ENCODE results near the gene CCDC188.

Gene CCDC188

DNA sequence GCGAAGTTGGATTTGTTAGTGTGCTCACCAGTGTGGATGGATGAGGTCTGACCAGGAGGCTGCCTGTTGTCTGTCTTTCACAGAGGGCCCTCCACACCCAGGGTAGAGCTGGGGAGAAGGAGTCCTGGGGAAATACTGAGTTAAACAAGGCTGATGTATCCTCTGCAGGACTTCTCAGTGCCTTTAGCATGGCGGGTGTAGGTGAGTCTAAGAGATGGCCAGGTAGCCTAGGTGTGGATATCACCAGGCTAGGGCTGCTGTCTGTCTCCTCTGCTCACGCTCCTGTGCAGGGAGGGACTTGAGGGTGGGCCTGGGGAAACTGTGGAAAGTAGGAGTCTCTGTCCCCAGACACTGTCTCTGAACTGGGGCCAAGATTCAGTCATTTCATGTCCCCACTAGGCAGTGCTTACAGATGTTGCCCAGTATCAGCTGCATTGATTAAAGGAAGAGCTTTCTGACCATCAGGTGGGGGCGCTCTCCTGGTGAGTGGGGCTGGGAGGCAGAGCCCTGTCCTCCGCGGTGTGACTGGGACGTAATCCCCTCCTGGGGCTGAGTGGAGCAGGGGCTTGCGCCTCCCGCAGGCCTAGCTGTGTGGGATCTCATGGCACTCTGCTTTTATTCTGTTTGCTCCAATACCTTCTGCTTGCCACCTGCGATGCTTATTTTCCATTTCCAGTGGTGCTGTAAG, 35.5 kb upstream of the CCDC188 start:
- H3K9me3 ChIP-seq, result no peaks in the 10 kb centered on the region
- no peaks in the 10 kb centered on the region for H3K27me3 ChIP-seq
- no peak for DNase-seq
- no peak overlapping the region for H3K4me3 ChIP-seq (ENCODE audit: low read depth, low read length)
- H3K4me1 ChIP-seq, result no peaks in the 10 kb centered on the region
- TF ChIP-seq, protein P1, sequence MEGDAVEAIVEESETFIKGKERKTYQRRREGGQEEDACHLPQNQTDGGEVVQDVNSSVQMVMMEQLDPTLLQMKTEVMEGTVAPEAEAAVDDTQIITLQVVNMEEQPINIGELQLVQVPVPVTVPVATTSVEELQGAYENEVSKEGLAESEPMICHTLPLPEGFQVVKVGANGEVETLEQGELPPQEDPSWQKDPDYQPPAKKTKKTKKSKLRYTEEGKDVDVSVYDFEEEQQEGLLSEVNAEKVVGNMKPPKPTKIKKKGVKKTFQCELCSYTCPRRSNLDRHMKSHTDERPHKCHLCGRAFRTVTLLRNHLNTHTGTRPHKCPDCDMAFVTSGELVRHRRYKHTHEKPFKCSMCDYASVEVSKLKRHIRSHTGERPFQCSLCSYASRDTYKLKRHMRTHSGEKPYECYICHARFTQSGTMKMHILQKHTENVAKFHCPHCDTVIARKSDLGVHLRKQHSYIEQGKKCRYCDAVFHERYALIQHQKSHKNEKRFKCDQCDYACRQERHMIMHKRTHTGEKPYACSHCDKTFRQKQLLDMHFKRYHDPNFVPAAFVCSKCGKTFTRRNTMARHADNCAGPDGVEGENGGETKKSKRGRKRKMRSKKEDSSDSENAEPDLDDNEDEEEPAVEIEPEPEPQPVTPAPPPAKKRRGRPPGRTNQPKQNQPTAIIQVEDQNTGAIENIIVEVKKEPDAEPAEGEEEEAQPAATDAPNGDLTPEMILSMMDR (IDR thresholded peaks at IDR 0.05; ENCODE audit: low read depth, low read length), result peak; percentile 15; the same call in 1 of the 2 replicates
- H3K36me3 ChIP-seq, result no peaks in the 10 kb centered on the region

DNA sequence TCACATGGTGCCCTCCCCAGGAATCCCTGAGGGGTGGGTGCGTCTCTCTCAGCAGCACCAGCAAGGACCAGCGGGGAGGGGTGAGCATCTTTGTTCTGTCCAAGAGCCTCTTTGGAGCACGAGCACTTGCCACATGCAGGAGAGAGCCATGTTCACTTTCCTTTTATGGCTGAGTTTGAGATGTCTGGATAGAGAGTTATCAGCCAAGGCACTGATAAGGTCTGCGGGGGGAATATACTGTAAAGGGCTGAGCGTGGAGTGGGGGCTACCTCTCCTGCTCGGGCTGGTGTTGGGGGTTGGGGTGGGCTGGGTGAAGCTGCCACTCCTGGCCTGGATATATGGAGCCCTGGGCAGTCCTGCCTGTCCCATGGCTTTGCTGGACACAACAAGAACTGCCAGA, 34.9 kb upstream of the CCDC188 start:
- Histone ChIP-seq H3K36me3 (no peaks in the 10 kb centered on the region), H3K4me1 (no peaks in the 10 kb centered on the region), H3K9me3 (no peaks in the 10 kb centered on the region), H3K27me3 (no peaks in the 10 kb centered on the region), H3K4me3 (ENCODE audit: low read depth, low read length) (no peak overlapping the region)
- TF ChIP-seq, protein P1 (IDR thresholded peaks at IDR 0.05; ENCODE audit: low read depth, low read length), result no peak
- DNase-seq, result no peak

DNA sequence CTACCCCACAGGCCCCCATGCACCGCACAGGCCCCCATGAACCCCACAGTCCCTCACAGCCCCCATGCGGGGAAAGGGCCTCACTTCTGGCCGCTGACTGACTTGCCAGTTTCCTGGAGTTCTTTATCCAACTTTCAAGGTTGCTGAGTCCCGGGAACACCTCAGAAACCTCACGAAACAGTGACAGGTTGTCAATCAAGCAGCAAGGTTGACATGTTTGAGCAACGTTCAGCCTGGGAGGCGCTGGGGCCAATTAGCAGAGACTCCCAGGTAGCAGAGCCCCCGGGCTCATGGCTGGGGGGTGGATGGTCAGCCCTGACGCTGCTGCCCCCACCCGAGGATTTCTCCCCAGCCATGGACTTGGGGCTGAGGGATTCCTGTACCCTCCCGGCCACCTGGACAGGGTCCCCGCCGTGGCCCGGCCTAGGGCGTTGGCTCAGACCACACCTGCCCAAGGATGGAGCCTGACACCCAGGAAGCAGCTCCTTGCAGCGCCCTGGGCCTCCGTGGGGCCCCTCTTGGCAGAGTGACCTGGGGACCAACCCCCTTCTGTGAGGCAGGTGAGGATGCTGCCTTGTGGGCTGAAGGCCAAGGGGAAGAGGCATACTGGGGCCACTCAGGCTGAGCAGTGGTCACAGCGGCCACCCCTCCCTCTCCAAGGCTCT, 33.8 kb upstream of the CCDC188 start:
- H3K4me1 ChIP-seq, result no peaks in the 10 kb centered on the region

DNA sequence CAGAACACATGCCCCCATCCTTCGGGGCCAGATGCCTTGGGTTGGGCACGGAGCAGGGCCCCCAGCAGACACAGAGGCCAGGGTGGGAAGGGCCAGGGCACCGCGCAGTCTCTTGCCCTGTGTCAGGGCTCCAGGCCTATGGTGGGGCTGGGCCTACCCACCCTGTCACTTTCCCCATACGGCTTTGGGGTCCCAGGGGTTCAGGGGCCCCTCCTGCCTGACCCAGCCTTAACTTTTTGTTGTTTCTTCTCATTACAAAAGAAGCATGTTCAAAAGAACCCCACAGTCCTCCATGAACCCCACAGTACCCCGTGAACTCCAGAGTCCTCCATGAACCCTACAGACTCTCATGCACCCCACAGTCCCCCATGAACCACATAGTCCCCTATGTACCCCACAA, 33.0 kb upstream of the CCDC188 start:
- Histone ChIP-seq H3K4me3 (ENCODE audit: low read depth, low read length) (no peak overlapping the region), H3K27me3 (no peaks in the 10 kb centered on the region), H3K36me3 (no peaks in the 10 kb centered on the region), H3K9me3 (no peaks in the 10 kb centered on the region), H3K4me1 (no peaks in the 10 kb centered on the region)
- TF ChIP-seq, protein P1 (IDR thresholded peaks at IDR 0.05; ENCODE audit: low read depth, low read length), result no peak
- DNase-seq, result no peak

More for the DNA sequence above, 33.8 kb upstream of the CCDC188 start:
- Histone ChIP-seq H3K4me3 (ENCODE audit: low read depth, low read length) (no peak overlapping the region), H3K27me3 (no peaks in the 10 kb centered on the region), H3K9me3 (no peaks in the 10 kb centered on the region), H3K36me3 (no peaks in the 10 kb centered on the region)
- TF ChIP-seq, protein P1 (IDR thresholded peaks at IDR 0.05; ENCODE audit: low read depth, low read length), result no peak
- no peak for DNase-seq

DNA sequence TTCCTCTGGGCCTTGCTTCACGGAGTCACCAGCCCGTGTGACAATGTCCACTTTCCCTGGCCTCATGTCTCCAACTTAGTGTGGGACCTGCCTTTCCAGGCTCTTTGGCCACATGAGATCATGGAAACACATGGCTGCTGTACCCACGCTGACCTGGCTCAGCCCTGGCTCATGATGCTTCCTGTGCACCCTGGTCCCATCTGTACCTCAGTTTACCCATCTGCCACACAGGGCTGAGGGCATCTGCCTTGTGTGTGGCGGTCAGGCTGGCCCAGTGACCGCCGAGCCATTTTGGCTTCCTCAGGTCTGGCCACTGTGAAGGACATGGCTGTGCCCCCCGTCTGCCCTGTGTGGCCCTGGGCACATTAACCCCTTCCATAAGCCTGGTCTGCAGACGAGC, 32.2 kb upstream of the CCDC188 start:
- Histone ChIP-seq H3K36me3 (no peaks in the 10 kb centered on the region), H3K27me3 (no peaks in the 10 kb centered on the region), H3K4me3 (ENCODE audit: low read depth, low read length) (no peak overlapping the region), H3K4me1 (no peaks in the 10 kb centered on the region), H3K9me3 (no peaks in the 10 kb centered on the region)
- TF ChIP-seq, protein P1 (IDR thresholded peaks at IDR 0.05; ENCODE audit: low read depth, low read length), result no peak
- no peak for DNase-seq

DNA sequence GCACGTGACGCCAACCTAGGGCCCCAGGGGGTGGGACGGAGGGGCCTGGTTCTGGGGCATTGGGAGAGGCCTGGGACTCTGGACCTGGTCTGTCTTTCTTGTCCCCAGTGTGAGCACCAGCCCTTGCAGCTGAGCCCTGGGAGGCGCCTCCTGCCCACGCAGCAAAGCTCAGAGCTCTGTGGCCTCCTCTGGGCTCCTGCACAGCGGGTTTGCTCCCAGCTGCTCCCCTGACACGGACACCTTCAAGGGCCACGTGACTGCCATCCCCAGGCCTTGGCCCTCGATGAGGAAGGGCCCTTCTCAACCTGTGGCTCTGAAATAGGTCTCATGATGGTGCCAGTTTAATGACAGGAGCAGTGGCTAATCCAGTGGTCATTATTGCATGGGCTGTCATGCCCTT, 31.5 kb upstream of the CCDC188 start:
- Histone ChIP-seq H3K4me3 (ENCODE audit: low read depth, low read length) (no peak overlapping the region), H3K27me3 (no peaks in the 10 kb centered on the region), H3K36me3 (no peaks in the 10 kb centered on the region), H3K9me3 (no peaks in the 10 kb centered on the region), H3K4me1 (no peaks in the 10 kb centered on the region)
- TF ChIP-seq, protein P1 (IDR thresholded peaks at IDR 0.05; ENCODE audit: low read depth, low read length), result no peak
- no peak for DNase-seq
